Amniotic stem cell (primary cell): ENCODE data around the gene MAPT.
"Not testable (repeated sequence)": the region's sequence is repeated elsewhere in the genome, so short reads cannot be mapped to it uniquely, and the experiment has no call there.

Experiments used
- DNase-seq: peaks from one replicate; lab custom pipeline; 2025; lab: John Stamatoyannopoulos, UW

The MAPT gene

DNA sequence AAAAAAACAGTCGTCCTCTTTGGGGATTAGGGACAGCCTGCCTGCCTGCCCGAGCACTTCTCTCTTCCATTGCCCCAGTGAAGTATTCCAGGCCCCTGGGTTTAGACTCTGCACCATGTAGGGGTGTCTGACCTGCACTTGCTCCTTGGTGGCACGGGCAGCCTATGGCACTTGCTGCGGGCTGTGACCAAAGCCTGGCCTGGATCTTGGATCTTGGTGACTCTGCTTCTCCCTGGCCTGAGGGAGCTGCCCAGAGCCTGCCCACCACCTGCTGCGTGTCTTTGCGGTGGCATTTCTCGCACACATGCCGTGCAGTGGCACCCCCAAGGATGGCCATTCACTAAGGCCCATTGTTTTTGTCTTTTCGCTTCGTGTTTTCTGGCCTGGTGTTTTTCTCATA lies 98.5 kb downstream of the MAPT start:
- DNase-seq, result no peak

GRCh38 chr17:45993962-45994627 lies 99.7 kb downstream of the MAPT start:
- DNase-seq, result no peak

DNA sequence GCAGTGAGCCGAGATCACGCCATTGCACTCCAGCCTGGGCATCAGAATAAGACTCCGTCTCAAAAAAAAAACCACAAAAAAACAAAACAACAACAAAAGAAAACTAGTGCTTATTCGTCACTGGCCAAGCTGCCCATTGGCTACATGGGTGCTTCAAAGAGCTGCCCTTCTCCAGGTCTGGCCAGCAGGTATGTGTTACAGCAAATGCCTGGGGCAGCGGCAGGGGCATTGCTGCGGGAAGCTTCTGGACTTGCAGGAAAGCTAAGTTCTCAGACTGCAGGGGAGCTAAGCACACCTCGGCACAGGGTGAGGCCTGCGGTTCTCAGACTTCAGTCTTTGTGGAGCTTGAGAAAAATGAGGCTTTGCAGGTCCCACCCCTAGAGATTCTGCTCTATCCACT lies 100.6 kb downstream of the MAPT start:
- DNase-seq, result no peak

DNA sequence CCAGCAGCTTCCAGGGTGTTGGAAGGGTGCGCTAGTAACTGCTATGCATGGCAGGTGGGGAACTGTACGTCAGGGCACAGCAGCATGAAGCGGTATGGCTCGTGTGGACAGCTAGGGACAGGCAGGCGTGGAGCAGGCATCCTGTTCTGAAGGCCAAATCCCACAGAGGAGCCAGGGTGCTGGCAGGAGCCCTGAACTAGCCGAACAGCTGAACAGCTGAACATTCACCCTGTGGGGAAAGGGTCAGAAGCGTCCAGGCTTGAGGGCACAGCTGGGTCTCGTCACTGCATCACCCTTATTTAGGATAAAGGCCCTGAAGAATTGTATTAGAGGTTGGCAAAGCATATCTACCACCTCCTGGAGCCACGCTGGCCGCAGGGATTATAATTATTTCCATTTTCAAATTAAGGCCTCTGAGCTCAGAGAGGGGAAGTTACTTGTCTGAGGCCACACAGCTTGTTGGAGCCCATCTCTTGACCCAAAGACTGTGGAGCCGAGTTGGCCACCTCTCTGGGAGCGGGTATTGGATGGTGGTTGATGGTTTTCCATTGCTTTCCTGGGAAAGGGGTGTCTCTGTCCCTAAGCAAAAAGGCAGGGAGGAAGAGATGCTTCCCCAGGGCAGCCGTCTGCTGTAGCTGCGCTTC lies 101.4 kb downstream of the MAPT start:
- DNase-seq, result no peak

DNA sequence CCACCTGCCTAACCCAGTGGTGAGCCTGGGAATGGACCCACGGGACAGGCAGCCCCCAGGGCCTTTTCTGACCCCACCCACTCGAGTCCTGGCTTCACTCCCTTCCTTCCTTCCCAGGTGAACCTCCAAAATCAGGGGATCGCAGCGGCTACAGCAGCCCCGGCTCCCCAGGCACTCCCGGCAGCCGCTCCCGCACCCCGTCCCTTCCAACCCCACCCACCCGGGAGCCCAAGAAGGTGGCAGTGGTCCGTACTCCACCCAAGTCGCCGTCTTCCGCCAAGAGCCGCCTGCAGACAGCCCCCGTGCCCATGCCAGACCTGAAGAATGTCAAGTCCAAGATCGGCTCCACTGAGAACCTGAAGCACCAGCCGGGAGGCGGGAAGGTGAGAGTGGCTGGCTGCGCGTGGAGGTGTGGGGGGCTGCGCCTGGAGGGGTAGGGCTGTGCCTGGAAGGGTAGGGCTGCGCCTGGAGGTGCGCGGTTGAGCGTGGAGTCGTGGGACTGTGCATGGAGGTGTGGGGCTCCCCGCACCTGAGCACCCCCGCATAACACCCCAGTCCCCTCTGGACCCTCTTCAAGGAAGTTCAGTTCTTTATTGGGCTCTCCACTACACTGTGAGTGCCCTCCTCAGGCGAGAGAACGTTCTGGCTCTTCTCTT lies 102.1 kb downstream of the MAPT start:
- DNase-seq, result no peak

GRCh38 chr17:45997166-45997565 lies 102.8 kb downstream of the MAPT start:
- no peak for DNase-seq

- DNase-seq, result no peak
These were observed 103.3 kb downstream of the MAPT start for GRCh38 chr17:45997624-45998023.

DNA sequence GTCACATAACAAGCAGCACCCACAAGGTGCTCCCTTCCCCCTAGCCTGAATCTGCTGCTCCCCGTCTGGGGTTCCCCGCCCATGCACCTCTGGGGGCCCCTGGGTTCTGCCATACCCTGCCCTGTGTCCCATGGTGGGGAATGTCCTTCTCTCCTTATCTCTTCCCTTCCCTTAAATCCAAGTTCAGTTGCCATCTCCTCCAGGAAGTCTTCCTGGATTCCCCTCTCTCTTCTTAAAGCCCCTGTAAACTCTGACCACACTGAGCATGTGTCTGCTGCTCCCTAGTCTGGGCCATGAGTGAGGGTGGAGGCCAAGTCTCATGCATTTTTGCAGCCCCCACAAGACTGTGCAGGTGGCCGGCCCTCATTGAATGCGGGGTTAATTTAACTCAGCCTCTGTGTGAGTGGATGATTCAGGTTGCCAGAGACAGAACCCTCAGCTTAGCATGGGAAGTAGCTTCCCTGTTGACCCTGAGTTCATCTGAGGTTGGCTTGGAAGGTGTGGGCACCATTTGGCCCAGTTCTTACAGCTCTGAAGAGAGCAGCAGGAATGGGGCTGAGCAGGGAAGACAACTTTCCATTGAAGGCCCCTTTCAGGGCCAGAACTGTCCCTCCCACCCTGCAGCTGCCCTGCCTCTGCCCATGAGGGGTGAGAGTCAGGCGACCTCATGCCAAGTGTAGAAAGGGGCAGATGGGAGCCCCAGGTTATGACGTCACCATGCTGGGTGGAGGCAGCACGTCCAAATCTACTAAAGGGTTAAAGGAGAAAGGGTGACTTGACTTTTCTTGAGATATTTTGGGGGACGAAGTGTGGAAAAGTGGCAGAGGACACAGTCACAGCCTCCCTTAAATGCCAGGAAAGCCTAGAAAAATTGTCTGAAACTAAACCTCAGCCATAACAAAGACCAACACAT lies 104.9 kb downstream of the MAPT start, which contains the start of gene STH:
STH (plus strand) TSS at position 264 of the 913 bp plus-strand sequence; CDS start at position 294, 30 bp downstream.
- DNase-seq, result no peak

DNA sequence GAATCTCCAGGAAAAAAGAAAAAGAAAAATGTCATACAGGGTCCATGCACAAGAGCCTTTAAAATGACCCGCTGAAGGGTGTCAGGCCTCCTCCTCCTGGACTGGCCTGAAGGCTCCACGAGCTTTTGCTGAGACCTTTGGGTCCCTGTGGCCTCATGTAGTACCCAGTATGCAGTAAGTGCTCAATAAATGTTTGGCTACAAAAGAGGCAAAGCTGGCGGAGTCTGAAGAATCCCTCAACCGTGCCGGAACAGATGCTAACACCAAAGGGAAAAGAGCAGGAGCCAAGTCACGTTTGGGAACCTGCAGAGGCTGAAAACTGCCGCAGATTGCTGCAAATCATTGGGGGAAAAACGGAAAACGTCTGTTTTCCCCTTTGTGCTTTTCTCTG lies 105.5 kb downstream of the MAPT start:
- DNase-seq, result no peak

DNA sequence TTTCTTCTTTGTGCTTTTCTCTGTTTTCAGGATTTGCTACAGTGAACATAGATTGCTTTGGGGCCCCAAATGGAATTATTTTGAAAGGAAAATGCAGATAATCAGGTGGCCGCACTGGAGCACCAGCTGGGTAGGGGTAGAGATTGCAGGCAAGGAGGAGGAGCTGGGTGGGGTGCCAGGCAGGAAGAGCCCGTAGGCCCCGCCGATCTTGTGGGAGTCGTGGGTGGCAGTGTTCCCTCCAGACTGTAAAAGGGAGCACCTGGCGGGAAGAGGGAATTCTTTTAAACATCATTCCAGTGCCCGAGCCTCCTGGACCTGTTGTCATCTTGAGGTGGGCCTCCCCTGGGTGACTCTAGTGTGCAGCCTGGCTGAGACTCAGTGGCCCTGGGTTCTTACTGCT lies 105.9 kb downstream of the MAPT start:
- no peak for DNase-seq

DNA sequence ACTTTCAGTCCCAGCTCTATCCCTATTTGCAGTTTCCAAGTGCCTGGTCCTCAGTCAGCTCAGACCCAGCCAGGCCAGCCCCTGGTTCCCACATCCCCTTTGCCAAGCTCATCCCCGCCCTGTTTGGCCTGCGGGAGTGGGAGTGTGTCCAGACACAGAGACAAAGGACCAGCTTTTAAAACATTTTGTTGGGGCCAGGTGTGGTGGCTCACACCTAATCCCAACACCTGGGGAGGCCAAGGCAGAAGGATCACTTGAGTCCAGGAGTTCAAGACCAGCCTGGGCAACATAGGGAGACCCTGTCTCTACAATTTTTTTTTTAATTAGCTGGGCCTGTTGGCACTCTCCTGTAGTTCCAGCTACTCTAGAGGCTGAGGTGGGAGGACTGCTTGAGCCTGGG lies 106.4 kb downstream of the MAPT start:
- no peak for DNase-seq

- no peak for DNase-seq
These were observed 107.3 kb downstream of the MAPT start for GRCh38 chr17:46001390-46002310.

GRCh38 chr17:46002311-46002972 lies 108.1 kb downstream of the MAPT start:
- DNase-seq, result no peak

- DNase-seq, result no peak
These were observed 108.6 kb downstream of the MAPT start for GRCh38 chr17:46002973-46003316.

DNA sequence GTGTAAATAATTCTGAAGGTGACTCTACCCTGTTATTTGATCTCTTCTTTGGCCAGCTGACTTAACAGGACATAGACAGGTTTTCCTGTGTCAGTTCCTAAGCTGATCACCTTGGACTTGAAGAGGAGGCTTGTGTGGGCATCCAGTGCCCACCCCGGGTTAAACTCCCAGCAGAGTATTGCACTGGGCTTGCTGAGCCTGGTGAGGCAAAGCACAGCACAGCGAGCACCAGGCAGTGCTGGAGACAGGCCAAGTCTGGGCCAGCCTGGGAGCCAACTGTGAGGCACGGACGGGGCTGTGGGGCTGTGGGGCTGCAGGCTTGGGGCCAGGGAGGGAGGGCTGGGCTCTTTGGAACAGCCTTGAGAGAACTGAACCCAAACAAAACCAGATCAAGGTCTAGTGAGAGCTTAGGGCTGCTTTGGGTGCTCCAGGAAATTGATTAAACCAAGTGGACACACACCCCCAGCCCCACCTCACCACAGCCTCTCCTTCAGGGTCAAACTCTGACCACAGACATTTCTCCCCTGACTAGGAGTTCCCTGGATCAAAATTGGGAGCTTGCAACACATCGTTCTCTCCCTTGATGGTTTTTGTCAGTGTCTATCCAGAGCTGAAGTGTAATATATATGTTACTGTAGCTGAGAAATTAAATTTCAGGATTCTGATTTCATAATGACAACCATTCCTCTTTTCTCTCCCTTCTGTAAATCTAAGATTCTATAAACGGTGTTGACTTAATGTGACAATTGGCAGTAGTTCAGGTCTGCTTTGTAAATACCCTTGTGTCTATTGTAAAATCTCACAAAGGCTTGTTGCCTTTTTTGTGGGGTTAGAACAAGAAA lies 109.8 kb downstream of the MAPT start:
- DNase-seq, result no peak

GRCh38 chr17:46006082-46006481 lies 111.7 kb downstream of the MAPT start:
- not testable (repeated sequence) for DNase-seq

DNA sequence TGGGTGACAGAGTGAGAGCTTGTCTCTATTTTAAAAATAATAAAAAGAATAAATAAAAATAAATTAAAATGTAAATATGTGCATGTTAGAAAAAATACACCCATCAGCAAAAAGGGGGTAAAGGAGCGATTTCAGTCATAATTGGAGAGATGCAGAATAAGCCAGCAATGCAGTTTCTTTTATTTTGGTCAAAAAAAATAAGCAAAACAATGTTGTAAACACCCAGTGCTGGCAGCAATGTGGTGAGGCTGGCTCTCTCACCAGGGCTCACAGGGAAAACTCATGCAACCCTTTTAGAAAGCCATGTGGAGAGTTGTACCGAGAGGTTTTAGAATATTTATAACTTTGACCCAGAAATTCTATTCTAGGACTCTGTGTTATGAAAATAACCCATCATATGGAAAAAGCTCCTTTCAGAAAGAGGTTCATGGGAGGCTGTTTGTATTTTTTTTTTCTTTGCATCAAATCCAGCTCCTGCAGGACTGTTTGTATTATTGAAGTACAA lies 113.2 kb downstream of the MAPT start:
- no peak for DNase-seq

DNA sequence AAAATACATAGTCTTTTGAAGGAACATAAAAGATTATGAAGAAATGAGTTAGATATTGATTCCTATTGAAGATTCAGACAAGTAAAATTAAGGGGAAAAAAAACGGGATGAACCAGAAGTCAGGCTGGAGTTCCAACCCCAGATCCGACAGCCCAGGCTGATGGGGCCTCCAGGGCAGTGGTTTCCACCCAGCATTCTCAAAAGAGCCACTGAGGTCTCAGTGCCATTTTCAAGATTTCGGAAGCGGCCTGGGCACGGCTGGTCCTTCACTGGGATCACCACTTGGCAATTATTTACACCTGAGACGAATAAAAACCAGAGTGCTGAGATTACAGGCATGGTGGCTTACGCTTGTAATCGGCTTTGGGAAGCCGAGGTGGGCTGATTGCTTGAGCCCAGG lies 114.2 kb downstream of the MAPT start:
- DNase-seq, result no peak
